Activated CD4-positive, CD25-positive, alpha-beta regulatory T cell treated with anti-CD3 and anti-CD28 coated beads, Interleukin-2, amount 50 U/mL, for 24 hours (primary cell): ENCODE data around the gene TXNDC12.
"Not testable (repeated sequence)": the region's sequence is repeated elsewhere in the genome, so short reads cannot be mapped to it uniquely, and the experiment has no call there.

Experiments used
- ATAC-seq, 2 donors: fragments of 150-1000 bp; cut with Tn5 transposase; one replicate each; pipeline ENCODE4 v1.10.0; 2021; ENCODE audit warnings: mild to moderate bottlenecking in 1 of 2, moderate library complexity in 1 of 2

Gene TXNDC12

DNA sequence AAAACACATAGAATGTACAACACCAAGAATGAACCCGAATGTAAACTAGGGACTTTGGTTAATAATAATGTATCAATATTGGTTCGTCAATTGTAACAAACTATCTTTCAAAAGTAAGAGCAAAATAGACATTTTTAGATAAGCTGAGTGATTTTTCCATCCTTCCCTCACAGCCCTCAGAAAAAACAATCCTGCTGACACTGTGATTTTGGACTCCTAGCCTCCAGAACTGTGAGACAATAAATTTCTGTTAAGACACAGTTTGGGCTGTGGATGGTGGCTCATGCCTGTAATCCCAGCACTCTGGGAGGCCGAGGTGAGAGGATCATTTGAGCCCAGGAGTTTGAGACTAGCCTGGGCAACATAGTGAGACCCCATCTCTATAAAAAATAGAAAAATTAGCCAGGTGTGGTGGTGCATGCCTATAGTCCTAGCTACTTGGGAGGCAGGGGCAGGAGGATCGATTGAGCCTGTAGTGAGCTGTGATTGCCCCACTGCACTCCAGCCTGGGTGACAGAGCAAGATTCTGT, 9.3 kb downstream of the TXNDC12 start:
- ATAC-seq, result not testable (repeated sequence)

- ATAC-seq, result no peak
These were observed 9.8 kb downstream of the TXNDC12 start for GRCh38 chr1:52045236-52045635.

DNA sequence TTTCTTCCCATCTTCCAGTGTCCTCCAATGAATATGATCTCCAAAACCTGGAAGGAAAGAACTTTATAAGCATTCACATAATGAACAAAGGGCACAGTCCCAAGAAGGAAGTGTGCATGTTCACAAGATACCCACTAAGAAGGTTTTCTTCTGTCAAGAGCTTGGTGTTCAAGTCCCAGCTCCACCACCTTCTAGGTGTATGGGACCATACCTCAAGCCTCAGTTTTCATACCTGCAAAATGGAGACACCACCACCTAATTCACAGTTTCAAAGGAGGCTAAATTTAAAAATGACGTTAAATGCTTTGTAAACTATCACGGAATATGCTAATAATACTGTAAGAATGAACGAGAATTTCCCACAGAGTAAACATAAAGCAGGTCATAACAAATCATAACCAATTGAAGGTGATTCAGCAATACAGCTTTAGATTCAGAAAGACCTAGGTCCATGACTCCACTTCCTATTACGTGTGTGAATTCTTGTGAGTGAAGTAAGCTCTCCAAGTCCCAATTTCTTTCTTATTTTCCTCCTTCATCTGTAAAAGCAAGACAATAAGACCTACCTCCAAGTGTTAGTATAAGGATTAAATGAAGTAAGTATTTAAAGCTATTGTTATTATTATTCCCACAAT, 13.3 kb downstream of the TXNDC12 start:
- ATAC-seq, result no peak

- ATAC-seq, result no peak
These were observed 17.1 kb downstream of the TXNDC12 start for GRCh38 chr1:52037909-52038308.

DNA sequence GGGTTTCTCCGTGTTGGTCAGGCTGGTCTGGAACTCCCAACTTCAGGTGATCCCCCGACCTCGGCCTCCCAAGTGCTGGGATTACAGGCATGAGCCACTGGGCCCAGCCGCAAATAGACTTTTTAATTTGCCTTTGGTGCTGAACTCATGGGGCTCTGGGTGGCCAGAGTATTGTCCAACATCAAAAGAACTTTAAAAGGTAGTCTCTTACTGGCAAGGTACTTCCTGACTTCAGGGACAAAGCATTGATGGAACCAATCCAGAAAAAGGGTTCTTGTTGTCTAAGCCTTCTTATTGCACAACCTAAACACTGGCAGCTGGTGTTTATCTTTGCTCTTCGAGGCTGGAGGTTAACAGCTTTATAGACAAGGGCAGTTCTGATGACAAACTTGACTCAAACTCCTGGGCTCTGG, 17.6 kb downstream of the TXNDC12 start:
- no peak for ATAC-seq

DNA sequence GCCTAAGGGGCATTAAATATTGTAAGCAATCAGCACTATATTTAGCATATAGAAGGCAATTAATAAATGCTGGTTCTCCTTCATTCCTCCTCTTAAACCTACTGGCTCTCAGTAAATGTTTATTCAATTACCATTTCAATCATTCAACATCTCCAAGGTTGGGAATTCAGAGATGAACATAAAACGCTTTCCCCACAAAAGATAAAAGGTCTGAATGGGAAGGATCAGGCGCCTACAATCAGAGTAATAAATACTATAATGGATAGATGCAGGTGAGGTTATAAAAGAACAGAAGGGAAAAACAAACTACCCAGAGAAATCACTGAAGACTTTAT, 21.0 kb downstream of the TXNDC12 start:
- no peak for ATAC-seq

- ATAC-seq, result peak; percentile 94 to 96
These were observed 21.6 kb downstream of the TXNDC12 start, which contains the start of gene KTI12 for GRCh38 chr1:52033190-52034049. TSS of gene KTI12 (minus strand) at chr1:52033810. CDS start at chr1:52033761, 49 bp downstream.

GRCh38 chr1:52032785-52033131, 22.2 kb downstream of the TXNDC12 start:
- ATAC-seq, result no peak

- ATAC-seq, result no peak
These were observed 22.7 kb downstream of the TXNDC12 start for GRCh38 chr1:52032124-52032784.

DNA sequence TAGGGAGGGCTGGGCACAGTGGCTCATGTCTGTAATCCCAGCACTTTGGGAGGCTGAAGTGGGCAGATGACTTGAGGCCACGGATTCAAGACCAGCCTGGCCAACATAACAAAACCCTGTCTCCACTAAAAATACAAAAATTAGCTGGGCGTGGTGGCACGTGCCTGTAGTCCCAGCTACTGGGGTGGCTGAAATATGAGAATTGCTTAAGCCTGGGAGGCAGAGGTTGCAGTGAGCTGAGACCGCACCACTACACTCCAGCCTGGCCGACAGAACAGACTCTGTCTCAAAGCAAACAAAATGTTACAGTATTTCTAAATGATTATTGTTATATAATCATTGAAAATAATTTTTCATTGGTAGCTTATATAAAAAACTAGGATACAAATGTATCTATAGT, 26.2 kb downstream of the TXNDC12 start:
- ATAC-seq, result not testable (repeated sequence)

GRCh38 chr1:52028328-52028727, 26.7 kb downstream of the TXNDC12 start:
- no peak for ATAC-seq

DNA sequence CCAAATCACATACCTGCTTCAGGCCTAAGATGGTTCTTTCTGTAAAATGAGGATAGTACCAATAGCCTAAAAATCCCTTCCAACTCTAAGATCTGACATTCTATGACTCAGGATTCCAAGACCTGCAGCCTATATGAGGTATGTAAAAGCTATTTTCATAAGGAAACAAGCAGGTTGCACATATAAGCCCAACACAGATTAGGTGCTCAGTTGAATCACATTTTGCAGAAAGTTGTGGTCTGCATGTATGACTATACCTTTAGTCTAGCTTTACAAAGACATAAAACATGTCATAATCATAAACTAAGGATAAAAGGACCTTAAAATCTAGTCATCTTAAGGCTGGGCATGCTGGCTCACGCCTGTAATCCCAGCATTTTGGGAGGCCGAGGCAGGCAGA, 28.7 kb downstream of the TXNDC12 start:
- ATAC-seq, result no peak

DNA sequence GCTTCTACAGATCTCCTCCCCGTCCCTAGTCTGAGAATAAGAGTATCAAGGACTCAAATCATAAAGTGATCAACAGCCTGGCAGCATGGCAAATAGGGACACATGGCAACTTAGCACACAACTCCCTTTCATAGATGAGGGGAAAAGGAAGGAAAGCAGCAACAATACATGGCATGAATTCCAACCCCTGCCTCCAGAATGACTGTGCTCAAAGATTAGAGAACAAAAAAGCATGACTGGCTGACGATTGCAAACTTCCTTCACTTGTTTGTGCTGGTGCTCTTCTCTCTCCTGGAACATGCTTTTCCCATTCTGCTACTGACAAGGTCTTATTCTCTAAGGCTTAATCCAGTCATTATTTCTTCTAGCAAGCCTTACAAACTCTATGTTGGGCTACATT, 32.9 kb downstream of the TXNDC12 start:
- ATAC-seq, result no peak

DNA sequence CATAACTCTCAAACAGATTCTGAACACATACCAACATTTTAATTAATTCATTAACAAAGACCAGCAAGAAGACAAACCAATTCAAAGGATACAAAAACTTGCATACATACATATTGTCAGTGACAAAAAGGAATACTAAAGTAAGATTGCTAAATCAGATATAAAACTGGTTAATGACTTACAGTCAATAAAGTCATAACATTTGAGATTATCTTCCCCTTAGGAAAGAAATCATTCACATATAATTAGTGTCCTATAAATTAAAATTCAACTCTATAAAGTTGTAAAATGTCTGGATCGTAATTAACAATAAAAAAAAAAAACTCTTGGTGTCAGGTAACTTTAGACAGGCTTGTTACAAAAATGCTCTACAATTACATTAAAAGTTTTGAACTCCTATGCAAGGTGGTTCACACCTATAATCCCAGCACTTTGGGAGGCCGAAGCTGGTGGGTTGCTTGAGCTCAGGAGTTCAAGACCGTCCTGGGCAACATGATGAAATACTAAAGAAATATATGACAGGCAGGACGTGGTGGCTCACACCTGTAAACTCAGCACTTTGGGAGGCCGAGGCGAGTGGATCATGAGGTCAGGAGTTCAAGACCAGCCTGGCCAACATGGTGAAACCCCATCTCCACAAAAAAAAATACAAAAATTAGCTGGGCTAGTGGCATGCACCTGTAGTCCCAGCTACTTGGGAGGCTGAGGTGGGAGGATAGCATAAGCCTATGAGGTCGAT, 46.8 kb downstream of the TXNDC12 start:
- no peak for ATAC-seq

DNA sequence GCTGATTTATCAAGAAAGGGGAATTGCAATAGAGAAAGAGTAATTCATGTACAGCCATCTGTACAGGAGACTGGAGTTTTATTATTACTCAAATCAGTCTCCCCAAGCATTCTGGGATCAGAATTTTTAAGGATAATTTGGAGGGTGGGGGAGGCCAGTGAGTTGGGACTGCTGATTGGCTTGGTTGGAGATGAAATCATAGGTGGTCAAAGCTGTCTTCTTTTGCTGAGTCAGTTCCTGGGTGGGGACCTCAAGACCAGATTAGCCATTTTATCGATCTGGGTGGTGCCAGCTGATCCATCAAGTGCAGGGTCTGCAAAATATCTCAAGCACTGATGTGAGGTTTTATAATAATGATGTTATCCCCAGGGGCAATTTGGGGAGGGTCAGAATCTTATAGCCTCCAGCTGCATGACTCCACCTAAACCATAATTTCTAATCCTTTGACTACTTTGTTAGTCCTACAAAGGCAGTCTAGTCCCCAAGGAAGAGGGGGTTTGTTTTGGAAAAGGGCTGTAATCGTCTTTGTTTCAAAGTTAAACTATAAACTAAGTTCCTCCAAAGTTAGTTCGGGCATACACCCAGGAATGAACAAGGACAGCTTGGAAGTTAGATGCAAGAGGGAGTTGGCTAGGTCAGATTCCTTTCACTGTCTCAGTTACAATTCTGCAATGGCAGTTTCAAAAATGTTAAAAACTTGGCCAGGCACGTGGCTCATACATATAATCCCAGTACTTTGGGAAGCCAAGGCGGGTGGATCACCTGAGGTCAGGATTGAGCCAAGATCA, 47.6 kb downstream of the TXNDC12 start:
- ATAC-seq, result no peak

DNA sequence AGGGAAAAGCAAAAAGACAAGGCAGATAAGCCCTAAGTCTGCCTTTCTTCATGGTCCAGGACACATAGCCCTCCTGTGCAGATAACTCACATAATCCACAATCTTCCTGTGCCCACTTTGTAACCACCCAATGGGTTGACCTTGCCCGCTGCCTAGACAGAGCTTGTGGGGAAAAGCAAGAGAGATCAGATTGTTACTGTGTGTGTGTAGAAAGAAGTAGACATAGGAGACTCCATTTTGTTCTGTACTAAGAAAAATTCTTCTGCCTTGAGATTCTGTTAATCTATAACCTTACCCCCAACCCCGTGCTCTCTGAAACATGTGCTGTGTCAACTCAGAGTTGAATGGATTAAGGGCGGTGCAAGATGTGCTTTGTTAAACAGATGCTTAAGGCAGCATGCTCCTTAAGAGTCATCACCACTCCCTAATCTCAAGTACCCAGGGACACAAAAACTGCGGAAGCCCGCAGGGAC, 48.9 kb downstream of the TXNDC12 start:
- ATAC-seq, result not testable (repeated sequence)

GRCh38 chr1:52005548-52005947, 49.4 kb downstream of the TXNDC12 start:
- not testable (repeated sequence) for ATAC-seq

DNA sequence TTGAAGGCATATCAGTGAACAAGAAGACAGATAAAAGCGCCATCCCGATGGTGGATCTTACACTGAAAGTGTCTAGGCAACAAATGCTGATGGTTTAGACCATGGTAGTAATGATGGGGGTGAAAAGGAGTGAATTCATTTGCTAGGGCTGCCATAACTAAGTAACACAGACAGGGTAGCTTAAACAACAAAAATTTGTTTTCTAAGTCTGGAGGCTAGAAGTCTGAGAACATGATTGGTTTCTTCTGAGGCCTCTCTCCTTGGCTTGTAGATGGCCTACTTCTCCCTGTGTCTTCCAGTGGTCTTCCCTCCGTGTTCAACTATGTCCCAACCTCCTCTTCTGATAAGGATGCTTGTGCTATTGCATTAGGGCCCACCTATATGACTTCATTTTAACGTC, 51.1 kb downstream of the TXNDC12 start:
- ATAC-seq, result no peak

GRCh38 chr1:52002038-52002917, 52.7 kb downstream of the TXNDC12 start:
- ATAC-seq, result peak; percentile 85 to 88

DNA sequence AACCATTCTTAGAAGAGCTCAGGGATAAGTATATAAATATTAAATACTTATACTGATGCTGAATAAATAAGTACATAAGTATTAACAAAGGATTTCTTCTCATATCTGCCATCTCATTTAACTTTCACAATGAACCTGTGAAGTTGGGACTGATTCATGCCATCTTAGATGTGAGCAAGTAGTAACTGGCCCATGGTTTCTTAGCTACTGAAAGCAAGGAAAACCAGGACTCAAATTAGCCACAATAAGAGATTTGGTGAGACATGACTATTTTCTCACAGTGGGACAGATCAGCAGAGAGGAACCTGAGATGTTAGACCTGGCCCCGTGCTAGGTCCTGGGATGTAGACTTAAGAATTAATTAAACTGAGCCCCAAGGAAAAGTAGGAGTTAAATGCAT, 56.3 kb downstream of the TXNDC12 start:
- no peak for ATAC-seq

DNA sequence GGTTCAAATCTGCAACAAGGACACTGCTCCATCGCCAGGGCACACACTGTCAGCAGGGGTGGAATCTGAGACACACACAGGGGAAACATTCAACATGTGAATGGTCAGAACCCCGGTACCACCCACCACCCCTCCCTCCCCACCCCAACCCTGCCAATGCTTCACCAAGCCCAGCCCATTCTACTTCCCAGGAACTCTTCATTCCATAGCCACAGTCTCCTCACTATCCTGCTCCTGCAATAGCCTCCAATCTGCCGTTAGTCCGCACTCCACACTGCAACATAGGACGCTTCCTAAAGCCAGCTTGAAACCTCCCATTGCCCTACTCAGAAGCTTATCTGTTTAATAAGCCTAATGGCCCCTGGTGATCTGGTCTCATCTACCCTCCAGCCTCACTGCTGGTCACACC, 57.0 kb downstream of the TXNDC12 start:
- no peak for ATAC-seq
